HCT116 (cell line): ENCODE measurements around the gene CD247. TPM values are rescaled to one million over a fixed set of nuclear protein-coding genes. Genes with fewer than 3 reads are reported as not detected.

Source experiments
- ATAC-seq: fragments of 200-7000 bp; cut with Tn5 transposase; 2 replicates; pipeline ENCODE4 v1.9.1; 2020; ENCODE audit warnings: mild to moderate bottlenecking, moderate library complexity
- BruUV-seq: library from RNA; stranded (reverse); fragments of 400-500 nt; replicated peaks from 2 replicates; lab custom pipeline; 2021; lab: Mats Ljungman, UMichigan
- CTCF ChIA-PET: fragments of 300-600 bp; sonication (Branson Sonifier 250); formaldehyde crosslinking; loops from one replicate; lab custom pipeline; 2021; ENCODE audit warnings: antibody characterized with exemption; lab: Charles Lee
- POLR2A ChIA-PET: fragments of 300-600, 350-600 bp; sonication (Branson Sonifier 250); formaldehyde crosslinking; loops from one replicate; lab custom pipeline; 2021; ENCODE audit warnings: antibody characterized with exemption; lab: Charles Lee
- RAD21 ChIA-PET, 2 experiments: fragments of 300-600 bp; sonication (Branson Sonifier 250); formaldehyde crosslinking; loops; one replicate each; lab custom pipeline; 2023; ENCODE audit warnings: low total read pairs in 2 of 2; ENCODE audit not compliant: uncharacterized antibody in 2 of 2, unreplicated experiment in 2 of 2, low non-redundant PET in 1 of 2; lab: Charles Lee
- DNase-seq: peaks from one replicate; pipeline ENCODE4 v3.0.0-alpha.2; 2010; ENCODE audit warnings: low read depth, low spot score
- H2AFZ ChIP-seq: fragments of 200-600 bp; shearing (Covaris generic), sonication (generic); 2 replicates; pipeline ENCODE4 v1.6.1; 2017; ENCODE audit warnings: low read depth, mixed run types, mixed read lengths, antibody characterized with exemption, low read length; ENCODE audit not compliant: poor library complexity, severe bottlenecking
- H3K27ac ChIP-seq: 2 replicates; pipeline ENCODE4 v1.5.1; 2012; ENCODE audit warnings: low read depth, low read length
- H3K27me3 ChIP-seq: fragments of 200-600 bp; sonication (generic); 2 replicates; pipeline ENCODE4 v1.6.1; 2016; ENCODE audit warnings: mixed run types, low read length, mixed read lengths; ENCODE audit not compliant: insufficient read depth
- H3K36me3 ChIP-seq, 2 experiments: fragments of 200-500 bp in 1 of 2; fragments of 200-600 bp in 1 of 2; sonication (Bioruptor generic) in 1 of 2; sonication (generic) in 1 of 2; 2 replicates each; pipeline versions ENCODE4 v1.5.1 to v1.6.1; 2014 to 2016; ENCODE audit warnings: low read length in 2 of 2, inconsistent platforms in 1 of 2, mixed read lengths in 1 of 2, mixed run types in 1 of 2; ENCODE audit not compliant: insufficient read depth in 2 of 2, control insufficient read depth in 1 of 2
- H3K4me1 ChIP-seq, 2 experiments: fragments of 200-600 bp in 1 of 2; sonication (generic) in 1 of 2; 2 replicates each; pipeline versions ENCODE4 v1.5.1 to v1.6.1; 2012 to 2017; ENCODE audit warnings: low read length in 2 of 2, inconsistent platforms in 1 of 2, mild to moderate bottlenecking in 1 of 2, mixed read lengths in 1 of 2, mixed run types in 1 of 2, moderate library complexity in 1 of 2; ENCODE audit not compliant: insufficient read depth in 2 of 2, control insufficient read depth in 1 of 2
- H3K4me2 ChIP-seq: fragments of 200-600 bp; sonication (generic); 2 replicates; pipeline ENCODE4 v1.6.1; 2017; ENCODE audit warnings: mixed run types, low read length, mixed read lengths
- H3K4me3 ChIP-seq, 2 experiments: fragments of 200-600 bp in 1 of 2; sonication (generic) in 1 of 2; replicated peaks in 1 of 2; 2 replicates each; pipeline ENCODE4 v1.5.1; 2011 to 2016; ENCODE audit warnings: low read length in 2 of 2, control low read depth in 1 of 2, low read depth in 1 of 2, mild to moderate bottlenecking in 1 of 2, mixed read lengths in 1 of 2, mixed run types in 1 of 2
- H3K79me2 ChIP-seq: fragments of 200-600 bp; sonication (generic); 2 replicates; pipeline ENCODE4 v1.6.1; 2017; ENCODE audit warnings: mild to moderate bottlenecking, mixed run types, low read length, moderate library complexity, mixed read lengths; ENCODE audit not compliant: insufficient read depth
- H3K9ac ChIP-seq: fragments of 200-600 bp; sonication (generic); 2 replicates; pipeline ENCODE4 v1.6.1; 2016; ENCODE audit warnings: low read length, mixed read lengths
- H3K9me2 ChIP-seq: fragments of 200-600 bp; sonication (generic), shearing (Covaris generic); 2 replicates; pipeline ENCODE4 v1.6.1; 2017; ENCODE audit warnings: mixed run types, mild to moderate bottlenecking, moderate library complexity; ENCODE audit not compliant: insufficient read depth
- H3K9me3 ChIP-seq, 2 experiments: fragments of 200-500 bp in 1 of 2; fragments of 200-600 bp in 1 of 2; sonication (Bioruptor generic) in 1 of 2; sonication (generic) in 1 of 2; 2 replicates each; pipeline ENCODE4 v1.6.1; 2014 to 2017; ENCODE audit warnings: low read length in 2 of 2, mixed read lengths in 2 of 2, inconsistent platforms in 1 of 2, low read depth in 1 of 2, mild to moderate bottlenecking in 1 of 2, mixed run types in 1 of 2, moderate library complexity in 1 of 2; ENCODE audit not compliant: control insufficient read depth in 1 of 2, insufficient read depth in 1 of 2
- H4K20me1 ChIP-seq: fragments of 200-600 bp; sonication (generic), shearing (Covaris generic); 2 replicates; pipeline ENCODE4 v1.6.1; 2017; ENCODE audit warnings: mixed run types, mild to moderate bottlenecking, moderate library complexity; ENCODE audit not compliant: insufficient read depth
- ATF3 ChIP-seq: IDR thresholded peaks from 2 replicates; pipeline ENCODE4 v1.6.1; 2012
- CBX3 ChIP-seq: IDR thresholded peaks from 2 replicates; pipeline ENCODE4 v1.6.1; 2012; ENCODE audit warnings: low read depth
- CEBPB ChIP-seq: IDR thresholded peaks from 2 replicates; pipeline ENCODE4 v1.6.1; 2012; ENCODE audit warnings: low read depth
- EGR1 ChIP-seq: IDR thresholded peaks from 2 replicates; pipeline ENCODE4 v1.6.1; 2012; ENCODE audit warnings: low read depth
- ELF1 ChIP-seq: IDR thresholded peaks from 2 replicates; pipeline ENCODE4 v1.6.1; 2012; ENCODE audit warnings: low read depth, borderline replicate concordance
- EZH2 ChIP-seq: fragments of 200-600 bp; sonication (generic); IDR thresholded peaks from 2 replicates; pipeline ENCODE4 v1.6.1; 2017; ENCODE audit warnings: antibody characterized with exemption, mixed run types
- EZH2phosphoT487 ChIP-seq: fragments of 200-600 bp; IDR thresholded peaks from 2 replicates; pipeline ENCODE4 v1.6.1; 2018; ENCODE audit warnings: antibody characterized with exemption, borderline replicate concordance
- FOSL1 ChIP-seq: IDR thresholded peaks from 2 replicates; pipeline ENCODE4 v1.6.1; 2012; ENCODE audit warnings: low read depth
- POLR2AphosphoS5 ChIP-seq: IDR thresholded peaks from 2 replicates; pipeline ENCODE4 v1.6.1; 2011; ENCODE audit warnings: mild to moderate bottlenecking, low read depth, low read length, moderate library complexity
- RAD21 ChIP-seq: IDR thresholded peaks from 2 replicates; pipeline ENCODE4 v1.6.1; 2012; ENCODE audit warnings: low read depth, mild to moderate bottlenecking
- SIN3A ChIP-seq: IDR thresholded peaks from 2 replicates; pipeline ENCODE4 v1.6.1; 2012; ENCODE audit warnings: low read depth
- SP1 ChIP-seq: IDR thresholded peaks from 2 replicates; pipeline ENCODE4 v1.6.1; 2012; ENCODE audit warnings: low read depth
- SRF ChIP-seq: IDR thresholded peaks from 2 replicates; pipeline ENCODE4 v1.6.1; 2012; ENCODE audit warnings: low read depth
- TCF7L2 ChIP-seq: IDR thresholded peaks from 2 replicates; pipeline ENCODE4 v1.7.0; 2011; ENCODE audit warnings: borderline replicate concordance, inconsistent platforms; ENCODE audit not compliant: insufficient read depth, insufficient read length; ENCODE audit errors: extremely low read depth
- YY1 ChIP-seq: IDR thresholded peaks from 2 replicates; pipeline ENCODE4 v1.6.1; 2011; ENCODE audit warnings: low read length, low read depth, moderate library complexity, mild to moderate bottlenecking; ENCODE audit not compliant: insufficient replicate concordance; ENCODE audit errors: extremely low read depth
- ZBTB33 ChIP-seq: IDR thresholded peaks from 2 replicates; pipeline ENCODE4 v1.6.1; 2011; ENCODE audit warnings: mild to moderate bottlenecking, low read length, moderate library complexity; ENCODE audit not compliant: insufficient replicate concordance; ENCODE audit errors: extremely low read depth
- ZNF274 ChIP-seq: fragments of 200-500 bp; sonication (Bioruptor generic); IDR thresholded peaks from 2 replicates; pipeline ENCODE4 v1.6.1; 2014; ENCODE audit warnings: mild to moderate bottlenecking, low read depth, low read length, inconsistent platforms
- intact Hi-C: fragments of 100-400 bp; cut with micrococcal nuclease; formaldehyde crosslinking; loops from 2 replicates; pipeline ENCODE4 v1.10.0; 2022
- total RNA-seq: library from RNA; stranded (reverse); gene quantifications from one replicate; pipeline ENCODE4 v1.2.1, GENCODE V29; 2021; ENCODE audit not compliant: unreplicated experiment
- TF ChIP-seq, protein P1 (sequence below): IDR thresholded peaks from 2 replicates; pipeline ENCODE4 v1.6.1; 2012

CD247 gene
- total RNA-seq, 1 experiment from 2014 or later, result 0.57 TPM

- no peak overlapping the region for H3K9ac ChIP-seq
- intact Hi-C loops, result no loop called here
- no peaks in the 10 kb centered on the region for H3K79me2 ChIP-seq
- H3K4me2 ChIP-seq, result no peak overlapping the region
- TF ChIP-seq CEBPB (no peak), EZH2 (no peak), ZBTB33 (no peak), ZNF274 (no peak), TCF7L2 (no peak), EZH2phosphoT487 (no peak), SRF (no peak), SP1 (no peak), CBX3 (no peak), YY1 (no peak), EGR1 (no peak), ELF1 (no peak), FOSL1 (no peak), POLR2AphosphoS5 (no peak), SIN3A (no peak), ATF3 (no peak), RAD21 (no peak)
- TF ChIP-seq, protein P1, sequence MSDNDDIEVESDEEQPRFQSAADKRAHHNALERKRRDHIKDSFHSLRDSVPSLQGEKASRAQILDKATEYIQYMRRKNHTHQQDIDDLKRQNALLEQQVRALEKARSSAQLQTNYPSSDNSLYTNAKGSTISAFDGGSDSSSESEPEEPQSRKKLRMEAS, result no peak
- H2AFZ ChIP-seq, result no peak overlapping the region
- ChIA-PET RAD21 (no interaction called here), POLR2A (no interaction called here), CTCF (no interaction called here)
- no peak for ATAC-seq
- no peaks in the 10 kb centered on the region for H3K9me3 ChIP-seq
- BruUV-seq, result no TSS peak
- H4K20me1 ChIP-seq, result no peaks in the 10 kb centered on the region
- no peaks in the 10 kb centered on the region for H3K36me3 ChIP-seq
- no peak overlapping the region for H3K4me3 ChIP-seq
- H3K27ac ChIP-seq, result no peak overlapping the region
- DNase-seq, result no peak
- H3K9me2 ChIP-seq, result no peaks in the 10 kb centered on the region
- no peaks in the 10 kb centered on the region for H3K27me3 ChIP-seq
- H3K4me1 ChIP-seq, result no peaks in the 10 kb centered on the region
These were observed 86.2 kb downstream of the CD247 start for GRCh38 chr1:167431909-167432650.
